Fibroblast of lung (primary cell): ENCODE data around the gene CWH43. TPM values are rescaled to one million over a fixed set of nuclear protein-coding genes. Genes with fewer than 3 reads are reported as not detected.

ENCODE experiments used
- DNase-seq, 2 donors: peaks; one replicate each; pipeline versions ENCODE4 v3.0.0 to v3.0.0-alpha.2; 2010; ENCODE audit warnings: low read depth in 2 of 2
- H2AFZ ChIP-seq: 2 replicates; pipeline ENCODE4 v1.5.1; 2012; ENCODE audit warnings: low read length, control low read depth, inconsistent platforms
- H3K27ac ChIP-seq: 2 replicates; pipeline ENCODE4 v1.5.1; 2011; ENCODE audit warnings: low read length, control low read depth; ENCODE audit not compliant: insufficient read depth
- H3K27me3 ChIP-seq: 2 replicates; pipeline ENCODE4 v1.5.1; 2011; ENCODE audit warnings: mild to moderate bottlenecking, low read length; ENCODE audit not compliant: control insufficient read depth, insufficient read depth
- H3K36me3 ChIP-seq: 2 replicates; pipeline ENCODE4 v1.5.1; 2011; ENCODE audit warnings: low read length; ENCODE audit not compliant: control insufficient read depth, insufficient read depth
- H3K4me1 ChIP-seq: 2 replicates; pipeline ENCODE4 v1.5.1; 2011; ENCODE audit warnings: low read length; ENCODE audit not compliant: control insufficient read depth, insufficient read depth; ENCODE audit errors: extremely low read depth
- H3K4me2 ChIP-seq: 2 replicates; pipeline ENCODE4 v1.5.1; 2011; ENCODE audit warnings: low read length, control low read depth; ENCODE audit not compliant: insufficient read depth; ENCODE audit errors: extremely low read depth
- H3K4me3 ChIP-seq, 4 experiments: fragments of 200-600 bp in 1 of 4; sonication (generic) in 1 of 4; replicated peaks in 1 of 4; 2 replicates each; pipeline ENCODE4 v1.5.1; 2011 to 2016; ENCODE audit warnings: low read length in 4 of 4, low read depth in 3 of 4, mild to moderate bottlenecking in 3 of 4, control low read depth in 2 of 4, inconsistent platforms in 1 of 4, mixed read lengths in 1 of 4; ENCODE audit not compliant: insufficient read depth in 1 of 4; ENCODE audit errors: control extremely low read depth in 1 of 4
- H3K79me2 ChIP-seq: 2 replicates; pipeline ENCODE4 v1.5.1; 2012; ENCODE audit warnings: mild to moderate bottlenecking, low read length, inconsistent platforms; ENCODE audit not compliant: control insufficient read depth, insufficient read depth
- H3K9ac ChIP-seq: 2 replicates; pipeline ENCODE4 v1.5.1; 2011; ENCODE audit warnings: mild to moderate bottlenecking, low read length, control low read depth; ENCODE audit not compliant: insufficient read depth
- H3K9me3 ChIP-seq: 2 replicates; pipeline ENCODE4 v1.5.1; 2012; ENCODE audit warnings: low read depth, low read length; ENCODE audit not compliant: control insufficient read depth, insufficient read depth
- H4K20me1 ChIP-seq: 2 replicates; pipeline ENCODE4 v1.5.1; 2011; ENCODE audit warnings: low read length; ENCODE audit not compliant: control insufficient read depth, insufficient read depth; ENCODE audit errors: extremely low read depth
- CTCF ChIP-seq, 2 donors: IDR thresholded peaks in 1 of 2; conservative IDR thresholded peaks in 1 of 2; 1 replicate in 1 of 2; 2 replicates in 1 of 2; pipeline ENCODE4 v1.5.1; 2011 to 2012; ENCODE audit warnings: low read length in 2 of 2, control low read depth in 1 of 2, inconsistent platforms in 1 of 2, low read depth in 1 of 2, mild to moderate bottlenecking in 1 of 2
- EZH2 ChIP-seq: IDR thresholded peaks from 2 replicates; pipeline ENCODE4 v1.5.1; 2012; ENCODE audit warnings: low read length, control low read depth, mild to moderate bottlenecking; ENCODE audit errors: missing control alignments
- polyA plus RNA-seq, 2 donors: library from polyadenylated mRNA; depleted of rRNA in 1 of 2; stranded (reverse) in 1 of 2; unstranded in 1 of 2; fragments of >200 nt; gene quantifications; 2 replicates each; pipeline ENCODE4 v1.2.1, GENCODE V29; 2011 to 2012; ENCODE audit warnings: missing spikeins in 1 of 2
- total RNA-seq: library from RNA; depleted of rRNA; stranded (reverse); fragments of >200 nt; gene quantifications from 2 replicates; pipeline ENCODE4 v1.2.1, GENCODE V29; 2014

Gene CWH43
- total and polyA plus RNA-seq, 2 donors (not counting 1 experiment from before 2014, with no cell fraction given): not detected

DNA sequence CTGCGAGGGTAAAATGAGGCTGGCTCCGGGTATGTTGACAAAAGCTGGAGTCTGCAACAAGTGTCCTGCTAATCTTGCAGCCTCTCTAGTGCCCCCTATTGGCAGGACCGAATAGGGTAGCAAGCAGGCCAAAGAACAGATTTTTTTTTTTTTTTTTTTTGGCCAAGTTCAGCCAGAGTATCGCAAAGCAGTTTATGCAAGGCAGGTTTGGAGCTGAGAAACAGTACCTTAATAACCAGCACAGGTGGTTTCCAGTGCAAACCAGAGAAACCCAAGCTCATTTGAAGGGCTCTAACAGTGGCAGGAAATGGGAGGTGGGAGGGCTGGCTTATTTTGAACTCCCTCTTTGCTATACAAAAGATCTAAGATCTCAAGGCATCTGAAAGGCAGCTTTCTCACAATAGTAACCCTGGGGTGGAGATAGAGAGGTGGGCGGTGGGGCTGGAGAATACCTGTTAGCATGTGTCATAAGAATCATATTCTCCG is 41.3 kb upstream of the CWH43 start:
- no peaks in the 10 kb centered on the region for H3K4me1 ChIP-seq
- no peak overlapping the region for H3K4me2 ChIP-seq
- no peaks in the 10 kb centered on the region for H4K20me1 ChIP-seq
- no peak overlapping the region for H2AFZ ChIP-seq
- H3K79me2 ChIP-seq: no peaks in the 10 kb centered on the region
- H3K27me3 ChIP-seq: peaks cover 2% of the 10 kb centered on the region
- TF ChIP-seq CTCF (conservative IDR thresholded peaks at IDR 0.05 in 1 of 2, IDR thresholded peaks at IDR 0.05 in 1 of 2; ENCODE audit: low read depth in 1 of 2, low read length in 2 of 2) (peak; percentile 10 to 28), EZH2 (no peak)
- no peaks in the 10 kb centered on the region for H3K9me3 ChIP-seq
- no peak overlapping the region for H3K9ac ChIP-seq
- no peak overlapping the region for H3K4me3 ChIP-seq
- H3K36me3 ChIP-seq: no peaks in the 10 kb centered on the region
- H3K27ac ChIP-seq: no peak overlapping the region
- DNase-seq: no peak

DNA sequence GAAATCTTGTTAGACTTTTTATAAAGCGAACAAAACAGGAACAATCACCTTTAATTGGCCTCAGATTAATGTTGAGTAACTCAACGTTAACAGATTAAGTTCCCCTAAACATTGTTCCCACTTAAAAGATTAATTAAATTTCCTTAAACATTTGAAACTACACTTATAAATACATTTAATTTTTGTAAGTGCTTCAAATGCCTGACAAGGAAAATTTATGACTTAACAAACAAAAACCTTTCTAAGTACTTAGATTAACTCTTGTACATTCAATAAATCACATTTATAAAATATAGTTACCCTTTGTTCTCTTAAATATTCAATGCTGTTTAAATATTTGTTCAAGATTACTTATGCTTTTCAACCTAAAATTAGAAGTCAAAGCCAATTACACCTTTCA is 40.1 kb upstream of the CWH43 start:
- DNase-seq: no peak
- no peak overlapping the region for H2AFZ ChIP-seq
- H3K27ac ChIP-seq: no peak overlapping the region
- H3K27me3 ChIP-seq: peaks cover 2% of the 10 kb centered on the region
- H3K9ac ChIP-seq: no peak overlapping the region
- no peaks in the 10 kb centered on the region for H3K9me3 ChIP-seq
- no peak overlapping the region for H3K4me2 ChIP-seq
- no peaks in the 10 kb centered on the region for H3K79me2 ChIP-seq
- H3K4me3 ChIP-seq: no peak overlapping the region
- H3K4me1 ChIP-seq: no peaks in the 10 kb centered on the region
- no peaks in the 10 kb centered on the region for H3K36me3 ChIP-seq
- H4K20me1 ChIP-seq: no peaks in the 10 kb centered on the region
- TF ChIP-seq CTCF (conservative IDR thresholded peaks at IDR 0.05 in 1 of 2, IDR thresholded peaks at IDR 0.05 in 1 of 2; ENCODE audit: low read depth in 1 of 2, low read length in 2 of 2) (no peak), EZH2 (no peak)

GRCh38 chr4:48947731-48948130 is 38.3 kb upstream of the CWH43 start:
- H3K9me3 ChIP-seq: no peaks in the 10 kb centered on the region
- no peaks in the 10 kb centered on the region for H4K20me1 ChIP-seq
- H3K4me2 ChIP-seq: no peak overlapping the region
- no peak for TF ChIP-seq EZH2
- TF ChIP-seq CTCF (conservative IDR thresholded peaks at IDR 0.05 in 1 of 2, IDR thresholded peaks at IDR 0.05 in 1 of 2; ENCODE audit: low read depth in 1 of 2, low read length in 2 of 2): no peak
- no peak overlapping the region for H3K9ac ChIP-seq
- H2AFZ ChIP-seq: no peak overlapping the region
- DNase-seq: no peak
- no peaks in the 10 kb centered on the region for H3K4me1 ChIP-seq
- H3K4me3 ChIP-seq: no peak overlapping the region
- H3K36me3 ChIP-seq: no peaks in the 10 kb centered on the region
- H3K27ac ChIP-seq: no peak overlapping the region
- no peaks in the 10 kb centered on the region for H3K79me2 ChIP-seq
- H3K27me3 ChIP-seq: peaks cover 2% of the 10 kb centered on the region
